CD4-positive, alpha-beta memory T cell (primary cell): Measurements from ENCODE around the gene SFTPB. TPM values are rescaled to one million over a fixed set of nuclear protein-coding genes. Genes with fewer than 3 reads are reported as not detected.

Source experiments
- CTCF ChIA-PET: fragments of 350-600 bp; sonication (Branson Sonifier 250); formaldehyde crosslinking; loops from one replicate; lab custom pipeline; 2021; ENCODE audit warnings: inconsistent platforms; ENCODE audit not compliant: partially characterized antibody; lab: Charles Lee
- POLR2A ChIA-PET: fragments of 350-600 bp; sonication (Branson Sonifier 250); formaldehyde crosslinking; loops from one replicate; lab custom pipeline; 2021; ENCODE audit not compliant: partially characterized antibody; lab: Charles Lee
- DNase-seq, 5 donors: peaks; one replicate each; pipeline versions ENCODE4 v3.0.0 to v3.0.0-alpha.2; 2020 to 2022; ENCODE audit warnings: mixed read lengths in 1 of 5
- H3K27ac ChIP-seq: one replicate; pipeline ENCODE4 v1.7.0; 2013; ENCODE audit warnings: low read depth, low read length
- H3K27me3 ChIP-seq: 2 replicates; pipeline ENCODE4 v1.7.0; 2013; ENCODE audit warnings: mild to moderate bottlenecking, low read length, moderate library complexity; ENCODE audit not compliant: insufficient read depth
- H3K36me3 ChIP-seq: 2 replicates; pipeline ENCODE4 v1.7.0; 2013; ENCODE audit warnings: mild to moderate bottlenecking, low read length, moderate library complexity; ENCODE audit not compliant: insufficient read depth
- H3K4me1 ChIP-seq: 2 replicates; pipeline ENCODE4 v1.7.0; 2013; ENCODE audit warnings: mild to moderate bottlenecking, low read length, moderate library complexity; ENCODE audit not compliant: insufficient read depth
- H3K4me3 ChIP-seq, 2 donors: one replicate each; pipeline ENCODE4 v1.7.0; 2013; ENCODE audit warnings: low read length in 2 of 2, mild to moderate bottlenecking in 1 of 2
- H3K9me3 ChIP-seq, 2 donors: one replicate each; pipeline ENCODE4 v1.7.0; 2013; ENCODE audit warnings: low read length in 2 of 2, control low read depth in 1 of 2; ENCODE audit not compliant: control insufficient read depth in 1 of 2
- H3K27ac Mint-ChIP-seq, 7 donors: one replicate each; pipeline ENCODE4 v1.8.0; 2020 to 2021; ENCODE audit warnings: mixed read lengths in 7 of 7, mild to moderate bottlenecking in 6 of 7, inconsistent platforms in 3 of 7, moderate library complexity in 3 of 7
- H3K27me3 Mint-ChIP-seq, 2 donors: one replicate each; pipeline ENCODE4 v1.8.0; 2020 to 2021; ENCODE audit warnings: mixed read lengths in 2 of 2
- H3K36me3 Mint-ChIP-seq, 2 donors: one replicate each; pipeline ENCODE4 v1.8.0; 2020 to 2021; ENCODE audit warnings: mixed read lengths in 2 of 2, inconsistent platforms in 1 of 2, mild to moderate bottlenecking in 1 of 2
- H3K4me1 Mint-ChIP-seq, 4 donors: one replicate each; pipeline ENCODE4 v1.8.0; 2020 to 2021; ENCODE audit warnings: mixed read lengths in 4 of 4, mild to moderate bottlenecking in 1 of 4
- H3K4me3 Mint-ChIP-seq, 8 donors: one replicate each; pipeline ENCODE4 v1.8.0; 2020 to 2021; ENCODE audit warnings: mixed read lengths in 8 of 8, mild to moderate bottlenecking in 7 of 8, moderate library complexity in 6 of 8, inconsistent platforms in 3 of 8
- H3K9me3 Mint-ChIP-seq, 8 donors: one replicate each; pipeline ENCODE4 v1.8.0; 2020 to 2021; ENCODE audit warnings: mixed read lengths in 8 of 8, mild to moderate bottlenecking in 5 of 8, inconsistent platforms in 3 of 8, moderate library complexity in 1 of 8
- intact Hi-C: fragments of 100-400 bp; cut with micrococcal nuclease; formaldehyde crosslinking; loops from one replicate; pipeline ENCODE4 v1.15.1; 2023
- polyA plus RNA-seq, 2 donors: library from polyadenylated mRNA; unstranded; fragments of 300-500 nt; fragmentation: Illumina TruSeq; gene quantifications; one replicate each; pipeline ENCODE4 v1.2.3, GENCODE V29; 2021
- total RNA-seq, 2 experiments: library from RNA; stranded (reverse); gene quantifications; one replicate each; pipeline ENCODE4 v1.2.3, GENCODE V29; 2021

SFTPB gene
- total and polyA plus RNA-seq, 4 experiments from 2014 or later = not detected

- DNase-seq = peak in 1 of 5 donors; percentile 8
- H3K9me3 ChIP-seq = no peaks in the 10 kb centered on the region
- CTCF ChIA-PET = interaction anchor here (0.9 kb wide), 1 partner anchor 10 kb away, joined by 3 read pairs; no protein-coding TSS in a partner anchor
- Mint-ChIP-seq H3K27me3 (no peaks in the 10 kb centered on the region), H3K36me3 (peaks cover 58 to 80% of the 10 kb centered on the region in 2 donors), H3K27ac (peak overlapping the region; percentile 6 to 90 (median 57)), H3K4me3 (peak overlapping the region in 4 of 8 donors; percentile 2 to 52 (median 23)), H3K9me3 (peaks cover 0 to 1% (median 0%) of the 10 kb centered on the region in 8 donors), H3K4me1 (peaks cover 6 to 13% (median 10%) of the 10 kb centered on the region in 4 donors)
- H3K4me1 ChIP-seq = no peaks in the 10 kb centered on the region
- H3K4me3 ChIP-seq = no peak overlapping the region
- peaks cover 81% of the 10 kb centered on the region for H3K36me3 ChIP-seq
- no peak overlapping the region for H3K27ac ChIP-seq
- intact Hi-C loops = no loop called here
- H3K27me3 ChIP-seq = no peaks in the 10 kb centered on the region
- POLR2A ChIA-PET = no interaction called here
These were observed 25.3 kb downstream of the SFTPB start for GRCh38 chr2:85642725-85643124.

GRCh38 chr2:85635636-85636035 is 32.4 kb downstream of the SFTPB start:
- H3K27ac Mint-ChIP-seq = peak overlapping the region in 2 of 7 donors; percentile 18 to 36
- H3K27me3 ChIP-seq = no peaks in the 10 kb centered on the region
- no peaks in the 10 kb centered on the region for H3K4me1 ChIP-seq
- ChIA-PET CTCF (interaction anchor here (0.9 to 4.5 kb wide), 7 partner anchors 11 to 71 kb away, joined by 4 to 68 read pairs (median 15); partner anchors contain the start of genes RNF181 and USP39), POLR2A (no interaction called here)
- H3K27ac ChIP-seq = no peak overlapping the region
- H3K9me3 ChIP-seq = no peaks in the 10 kb centered on the region
- H3K4me1 Mint-ChIP-seq = peaks cover 11 to 18% (median 14%) of the 10 kb centered on the region in 4 donors
- DNase-seq = no peak
- H3K36me3 Mint-ChIP-seq = peaks cover 54 to 76% of the 10 kb centered on the region in 2 donors
- intact Hi-C loops = no loop called here
- peaks cover 49% of the 10 kb centered on the region for H3K36me3 ChIP-seq
- H3K4me3 ChIP-seq = no peak overlapping the region
- H3K27me3 Mint-ChIP-seq = no peaks in the 10 kb centered on the region
- H3K9me3 Mint-ChIP-seq = no peaks in the 10 kb centered on the region
- no peak overlapping the region for H3K4me3 Mint-ChIP-seq

GRCh38 chr2:85635011-85635410 is 33.0 kb downstream of the SFTPB start:
- H3K36me3 Mint-ChIP-seq = peaks cover 57 to 80% of the 10 kb centered on the region in 2 donors
- DNase-seq = no peak
- Histone ChIP-seq H3K36me3 (peaks cover 54% of the 10 kb centered on the region), H3K4me3 (no peak overlapping the region), H3K27me3 (no peaks in the 10 kb centered on the region), H3K4me1 (no peaks in the 10 kb centered on the region), H3K9me3 (no peaks in the 10 kb centered on the region), H3K27ac (no peak overlapping the region)
- intact Hi-C loops = no loop called here
- H3K27ac Mint-ChIP-seq = peak overlapping the region in 3 of 7 donors; percentile 32 to 76 (median 33)
- H3K27me3 Mint-ChIP-seq = no peaks in the 10 kb centered on the region
- CTCF ChIA-PET = interaction anchor here (1.0 to 4.5 kb wide), 5 partner anchors 8 to 71 kb away, joined by 3 to 68 read pairs (median 16); partner anchors contain the start of gene USP39
- H3K4me3 Mint-ChIP-seq = no peak overlapping the region
- H3K9me3 Mint-ChIP-seq = no peaks in the 10 kb centered on the region
- POLR2A ChIA-PET = no interaction called here
- peaks cover 11 to 18% (median 14%) of the 10 kb centered on the region in 4 donors for H3K4me1 Mint-ChIP-seq

GRCh38 chr2:85631316-85631715 is 36.7 kb downstream of the SFTPB start:
- CTCF ChIA-PET = interaction anchor here (0.6 to 0.9 kb wide), 2 partner anchors 9 to 438 kb away, joined by 3 read pairs; no protein-coding TSS in a partner anchor
- Histone ChIP-seq H3K36me3 (peaks cover 52% of the 10 kb centered on the region), H3K9me3 (no peaks in the 10 kb centered on the region), H3K27ac (no peak overlapping the region), H3K27me3 (no peaks in the 10 kb centered on the region), H3K4me3 (no peak overlapping the region), H3K4me1 (peaks cover 6% of the 10 kb centered on the region)
- DNase-seq = no peak
- H3K9me3 Mint-ChIP-seq = no peaks in the 10 kb centered on the region
- no peaks in the 10 kb centered on the region for H3K27me3 Mint-ChIP-seq
- H3K27ac Mint-ChIP-seq = peak overlapping the region in 1 of 7 donors; percentile 60
- H3K36me3 Mint-ChIP-seq = peaks cover 43 to 80% of the 10 kb centered on the region in 2 donors
- POLR2A ChIA-PET = no interaction called here
- H3K4me3 Mint-ChIP-seq = no peak overlapping the region
- H3K4me1 Mint-ChIP-seq = peaks cover 7 to 15% (median 12%) of the 10 kb centered on the region in 4 donors
- intact Hi-C loops = no loop called here

- H3K9me3 Mint-ChIP-seq = no peaks in the 10 kb centered on the region
- Histone ChIP-seq H3K4me1 (peaks cover 6% of the 10 kb centered on the region), H3K9me3 (no peaks in the 10 kb centered on the region), H3K27ac (no peak overlapping the region), H3K4me3 (no peak overlapping the region), H3K36me3 (peaks cover 58% of the 10 kb centered on the region), H3K27me3 (no peaks in the 10 kb centered on the region)
- H3K27ac Mint-ChIP-seq = peak overlapping the region in 2 of 7 donors; percentile 4 to 46
- H3K36me3 Mint-ChIP-seq = peaks cover 43 to 84% of the 10 kb centered on the region in 2 donors
- ChIA-PET POLR2A (interaction anchor here (1.1 kb wide), 1 partner anchor 13 kb away, joined by 4 read pairs; the partner anchor contains the start of gene USP39), CTCF (interaction anchor here (1.3 to 3.1 kb wide), 2 partner anchors 9 to 17 kb away, joined by 3 to 24 read pairs; partner anchors contain the start of gene C2orf68)
- peaks cover 0 to 12% (median 3%) of the 10 kb centered on the region in 4 donors for H3K4me1 Mint-ChIP-seq
- H3K4me3 Mint-ChIP-seq = no peak overlapping the region
- no peaks in the 10 kb centered on the region for H3K27me3 Mint-ChIP-seq
- no peak for DNase-seq
- intact Hi-C loops = no loop called here
These were observed 39.3 kb downstream of the SFTPB start for GRCh38 chr2:85628658-85629057.

GRCh38 chr2:85623991-85624390 is 44.0 kb downstream of the SFTPB start:
- Mint-ChIP-seq H3K4me1 (peaks cover 5 to 14% (median 10%) of the 10 kb centered on the region in 4 donors), H3K27me3 (no peaks in the 10 kb centered on the region), H3K9me3 (no peaks in the 10 kb centered on the region), H3K27ac (peak overlapping the region in 1 of 7 donors; percentile 61), H3K4me3 (no peak overlapping the region), H3K36me3 (peaks cover 40 to 70% of the 10 kb centered on the region in 2 donors)
- ChIA-PET CTCF (interaction anchor here (7.3 kb wide), 1 partner anchor 12 kb away, joined by 68 read pairs; no protein-coding TSS in a partner anchor), POLR2A (interaction anchor here (0.6 kb wide), 1 partner anchor 543 kb away, joined by 5 read pairs; no protein-coding TSS in a partner anchor)
- no peak for DNase-seq
- H3K36me3 ChIP-seq = peaks cover 72% of the 10 kb centered on the region
- no peak overlapping the region for H3K4me3 ChIP-seq
- H3K4me1 ChIP-seq = peaks cover 9% of the 10 kb centered on the region
- no peaks in the 10 kb centered on the region for H3K9me3 ChIP-seq
- no peaks in the 10 kb centered on the region for H3K27me3 ChIP-seq
- intact Hi-C loops = no loop called here
- H3K27ac ChIP-seq = no peak overlapping the region

- Histone ChIP-seq H3K36me3 (peaks cover 57% of the 10 kb centered on the region), H3K4me3 (no peak overlapping the region), H3K27ac (no peak overlapping the region), H3K9me3 (no peaks in the 10 kb centered on the region), H3K27me3 (no peaks in the 10 kb centered on the region), H3K4me1 (peaks cover 25% of the 10 kb centered on the region)
- Mint-ChIP-seq H3K4me3 (no peak overlapping the region), H3K9me3 (no peaks in the 10 kb centered on the region), H3K27ac (peak overlapping the region in 1 of 7 donors; percentile 46), H3K36me3 (peaks cover 34 to 57% of the 10 kb centered on the region in 2 donors), H3K27me3 (no peaks in the 10 kb centered on the region), H3K4me1 (peaks cover 13 to 26% (median 20%) of the 10 kb centered on the region in 4 donors)
- POLR2A ChIA-PET = no interaction called here
- DNase-seq = no peak
- intact Hi-C loops = no loop called here
- CTCF ChIA-PET = interaction anchor here (7.3 kb wide), 1 partner anchor 15 kb away, joined by 68 read pairs; no protein-coding TSS in a partner anchor
These were observed 46.7 kb downstream of the SFTPB start for GRCh38 chr2:85621338-85621737.
